GM21423 (cell line): ENCODE data around the gene USP25.

Experiments used
- ATAC-seq: cut with Tn5 transposase; IDR thresholded peaks from one replicate; pipeline ENCODE4 v1.9.1; 2021; ENCODE audit warnings: mild to moderate bottlenecking, moderate library complexity; ENCODE audit not compliant: unreplicated experiment

Gene USP25

GRCh38 chr21:15729674-15730483, at the start of gene USP25:
TSS of gene USP25 (plus strand) at chr21:15729982. CDS start at chr21:15730394, 412 bp downstream.
- ATAC-seq: peak; percentile 73

GRCh38 chr21:15682186-15682895, 47.4 kb upstream of the USP25 start:
- ATAC-seq: no peak

GRCh38 chr21:15682977-15683376, 46.8 kb upstream of the USP25 start:
- no peak for ATAC-seq

GRCh38 chr21:15686506-15686905, 43.3 kb upstream of the USP25 start:
- no peak for ATAC-seq

- ATAC-seq: no peak
These were observed 42.6 kb upstream of the USP25 start for GRCh38 chr21:15687208-15687607.

- ATAC-seq: no peak
These were observed 41.8 kb upstream of the USP25 start for GRCh38 chr21:15688016-15688415.

- ATAC-seq: no peak
These were observed 41.0 kb upstream of the USP25 start for GRCh38 chr21:15688809-15689208.

GRCh38 chr21:15692711-15693110, 37.1 kb upstream of the USP25 start:
- ATAC-seq: no peak

- ATAC-seq: no peak
These were observed 34.5 kb upstream of the USP25 start for GRCh38 chr21:15695241-15695640.

- no peak for ATAC-seq
These were observed 28.0 kb upstream of the USP25 start for GRCh38 chr21:15701830-15702229.

- no peak for ATAC-seq
These were observed 25.9 kb upstream of the USP25 start for GRCh38 chr21:15703932-15704331.

GRCh38 chr21:15706696-15707095, 23.1 kb upstream of the USP25 start:
- ATAC-seq: no peak

- no peak for ATAC-seq
These were observed 16.4 kb upstream of the USP25 start for GRCh38 chr21:15713412-15713811.

- ATAC-seq: no peak
These were observed 11.1 kb upstream of the USP25 start for GRCh38 chr21:15718711-15719110.

GRCh38 chr21:15719976-15720375, 9.8 kb upstream of the USP25 start:
- no peak for ATAC-seq

GRCh38 chr21:15722591-15723324, 7.0 kb upstream of the USP25 start:
- no peak for ATAC-seq

- no peak for ATAC-seq
These were observed 3.8 kb upstream of the USP25 start for GRCh38 chr21:15725949-15726348.

GRCh38 chr21:15728046-15728445, 1.7 kb upstream of the USP25 start:
- no peak for ATAC-seq

- no peak for ATAC-seq
These were observed 472 bp upstream of the USP25 start for GRCh38 chr21:15729346-15729673.

GRCh38 chr21:15730484-15731242, 881 bp downstream of the USP25 start:
- ATAC-seq: no peak

GRCh38 chr21:15731243-15731613, 1.4 kb downstream of the USP25 start:
- ATAC-seq: no peak
